Aorta (tissue), 5 donors: ENCODE data around the gene ADAMTS17. TPM values are rescaled to one million over a fixed set of nuclear protein-coding genes. Genes with fewer than 3 reads are reported as not detected.

ENCODE experiments used
- ATAC-seq: fragments of 200-7000 bp; cut with Tn5 transposase; one replicate; pipeline ENCODE4 v1.9.1; 2022; ENCODE audit warnings: moderate library complexity; ENCODE audit not compliant: low FRiP score
- DNase-seq, 2 donors: peaks; one replicate each; pipeline ENCODE4 v3.0.0-alpha.2; 2020
- H3K27ac ChIP-seq, 2 donors: one replicate each; pipeline ENCODE4 v1.5.1; 2013; ENCODE audit warnings: low read length in 2 of 2, mild to moderate bottlenecking in 2 of 2, moderate library complexity in 2 of 2, control low read depth in 1 of 2, inconsistent platforms in 1 of 2, low read depth in 1 of 2
- H3K27me3 ChIP-seq, 2 donors: one replicate each; pipeline ENCODE4 v1.6.1; 2013; ENCODE audit warnings: control low read depth in 1 of 2, low read length in 1 of 2, mild to moderate bottlenecking in 1 of 2, moderate library complexity in 1 of 2; ENCODE audit not compliant: insufficient read depth in 2 of 2, control insufficient read depth in 1 of 2
- H3K36me3 ChIP-seq, 2 donors: one replicate each; pipeline ENCODE4 v1.6.1; 2013; ENCODE audit warnings: control low read depth in 1 of 2, low read length in 1 of 2, mild to moderate bottlenecking in 1 of 2; ENCODE audit not compliant: insufficient read depth in 2 of 2, control insufficient read depth in 1 of 2
- H3K4me1 ChIP-seq, 2 donors: one replicate each; pipeline ENCODE4 v1.6.1; 2013; ENCODE audit warnings: low read length in 2 of 2, control low read depth in 1 of 2, mild to moderate bottlenecking in 1 of 2, moderate library complexity in 1 of 2; ENCODE audit not compliant: insufficient read depth in 2 of 2, control insufficient read depth in 1 of 2
- H3K4me3 ChIP-seq, 2 donors: one replicate each; pipeline ENCODE4 v1.5.1; 2013; ENCODE audit warnings: low read length in 2 of 2, control low read depth in 1 of 2, mild to moderate bottlenecking in 1 of 2
- H3K9me3 ChIP-seq: one replicate; pipeline ENCODE4 v1.6.1; 2013; ENCODE audit warnings: mild to moderate bottlenecking, low read length; ENCODE audit not compliant: control insufficient read depth
- WGBS, 2 donors: extraction: QIAGEN DNeasy Blood & Tissue Kit; methylation state at CpG; one replicate each; pipeline ENCODE4 v1.1.7; 2013; 5-methylcytosine and 5-hydroxymethylcytosine counted together
- intact Hi-C, 2 donors: fragments of 100-400 bp; cut with DNase I; formaldehyde crosslinking; loops; one replicate each; pipeline versions ENCODE4 v1.14.2 to v1.15.0; 2022
- polyA plus RNA-seq, 2 donors: library from polyadenylated mRNA; stranded (reverse); fragments of 200-250 nt; gene quantifications; one replicate each; pipeline ENCODE4 v1.2.3, GENCODE V29; 2013
- total RNA-seq, 2 donors: library from RNA; stranded (reverse); fragmentation: NEBNext Ultra II Directional; extraction: Animal tissue kit (Norgen Biotek cat#: 25700); gene quantifications; one replicate each; pipeline ENCODE4 v1.2.1, GENCODE V29; 2021
- donor health status: healthy with polysubstance abuse.
- donor health status: Bipolar disorder and iron deficiency.
- donor health status: DM: no; HTN: no; CAD: no.
- donor health status: DM: no; HTN: no; CAD: no.
- donor health status: DM: yes; HTN: yes; CAD: no.

The ADAMTS17 gene
- total and polyA plus RNA-seq, 4 donors: 0.41 to 4.2 (median 1.8) TPM; not detected in 1

DNA sequence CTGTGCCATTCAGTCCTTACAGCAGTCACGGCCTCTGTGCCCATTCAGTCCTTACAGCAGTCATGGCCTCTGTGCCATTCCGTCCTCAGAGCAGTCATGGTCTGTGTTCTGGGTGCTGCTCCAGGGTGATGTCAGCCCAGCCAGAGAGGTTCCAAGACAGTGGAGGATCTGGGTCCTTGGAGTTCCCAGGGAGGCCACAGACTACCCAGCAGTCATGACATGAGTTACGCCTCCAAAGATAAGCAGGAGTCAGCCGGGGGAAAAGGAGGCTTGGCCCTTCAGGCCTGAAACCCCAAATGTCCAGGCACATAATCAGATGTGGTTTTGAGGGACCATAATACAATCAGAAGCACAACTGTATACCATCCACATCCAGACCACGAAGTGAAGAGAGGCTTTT lies 115.7 kb downstream of the ADAMTS17 start:
- intact Hi-C loops: no loop called here
- no peaks in the 10 kb centered on the region for H3K9me3 ChIP-seq
- H3K4me1 ChIP-seq: no peaks in the 10 kb centered on the region
- H3K36me3 ChIP-seq: no peaks in the 10 kb centered on the region
- no peak overlapping the region for H3K27ac ChIP-seq
- H3K4me3 ChIP-seq: no peak overlapping the region
- DNase-seq: no peak
- WGBS, 2 donors: 79 to 91% methylated on average over 5 of the region's 5 CpGs
- no peaks in the 10 kb centered on the region for H3K27me3 ChIP-seq
- no peak for ATAC-seq

- H3K4me3 ChIP-seq: no peak overlapping the region
- no peaks in the 10 kb centered on the region for H3K27me3 ChIP-seq
- H3K4me1 ChIP-seq: no peaks in the 10 kb centered on the region
- H3K36me3 ChIP-seq: no peaks in the 10 kb centered on the region
- 87 to 92% methylated on average over 11 of the region's 11 CpGs for WGBS, 2 donors
- H3K9me3 ChIP-seq: no peaks in the 10 kb centered on the region
- no peak for DNase-seq
- intact Hi-C loops: no loop called here
- no peak overlapping the region for H3K27ac ChIP-seq
- ATAC-seq: no peak
These were observed 117.3 kb downstream of the ADAMTS17 start for GRCh38 chr15:100224206-100225185.

DNA sequence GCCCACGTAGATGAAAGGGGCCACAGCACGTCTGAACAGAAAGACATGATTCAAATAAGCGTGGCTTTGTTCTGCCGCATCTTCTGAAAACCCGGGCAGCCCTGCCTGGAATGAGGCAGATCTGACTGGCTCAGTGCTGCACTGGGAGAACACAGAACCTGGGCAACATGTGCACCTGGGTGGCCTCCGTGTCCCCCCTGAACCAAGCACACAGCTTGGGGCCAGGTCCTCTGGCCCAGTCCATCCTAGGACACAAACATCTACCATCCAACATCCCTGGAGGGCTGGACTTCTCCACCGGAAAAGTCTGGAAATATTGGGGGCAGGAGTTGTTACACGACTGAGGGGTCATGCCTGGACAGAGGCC lies 119.4 kb downstream of the ADAMTS17 start:
- intact Hi-C loops: no loop called here
- DNase-seq (no peak), ATAC-seq (no peak)
- no peaks in the 10 kb centered on the region for H3K9me3 ChIP-seq
- H3K27me3 ChIP-seq: no peaks in the 10 kb centered on the region
- H3K4me1 ChIP-seq: no peaks in the 10 kb centered on the region
- WGBS, 2 donors: 86 to 90% methylated on average over 8 of the region's 8 CpGs
- no peaks in the 10 kb centered on the region for H3K36me3 ChIP-seq
- H3K27ac ChIP-seq: no peak overlapping the region
- H3K4me3 ChIP-seq: no peak overlapping the region

DNA sequence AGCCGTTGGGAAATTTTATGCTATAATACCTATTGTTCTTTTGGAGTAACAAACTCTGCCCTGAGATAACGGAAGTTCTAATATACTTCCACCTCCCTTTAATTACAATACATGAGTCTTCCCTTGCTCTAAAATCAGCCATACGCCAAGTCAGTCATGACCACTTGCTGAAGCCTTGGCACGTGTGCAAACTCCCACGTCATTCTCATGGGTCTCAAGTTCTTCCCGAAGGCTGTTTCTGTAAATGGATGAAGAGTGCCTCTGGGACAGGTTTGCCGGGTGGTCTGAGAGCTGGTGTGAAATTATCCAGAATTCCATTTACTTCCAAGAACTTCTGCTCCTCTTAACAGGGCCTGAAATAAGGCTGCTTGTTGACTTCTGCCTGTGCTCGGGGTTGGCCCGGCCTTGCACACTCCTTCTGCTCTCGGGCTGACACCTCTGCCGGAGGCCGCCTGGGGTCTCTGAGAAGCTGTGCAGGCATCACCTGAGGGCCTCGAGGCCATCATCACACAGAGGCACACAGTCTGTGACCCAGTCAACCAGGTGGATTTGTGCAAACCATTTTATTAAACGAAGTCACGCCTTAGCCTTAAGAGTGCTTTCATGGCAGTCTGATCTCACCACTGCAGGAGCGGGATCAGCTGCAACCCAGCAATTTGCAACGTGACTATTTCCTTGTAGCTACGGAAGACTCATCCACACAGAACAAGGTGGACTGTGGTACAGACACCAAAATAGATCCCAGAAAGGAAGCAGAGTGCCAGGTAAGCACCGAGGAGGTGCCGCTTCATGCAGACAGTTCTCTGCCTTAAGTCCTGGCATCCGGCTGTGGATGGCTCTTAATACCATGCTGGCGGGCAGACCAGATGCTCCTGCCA lies 120.1 kb downstream of the ADAMTS17 start:
- intact Hi-C loops: no loop called here
- WGBS, 2 donors: 76 to 84% methylated on average over 22 of the region's 22 CpGs
- Histone ChIP-seq H3K27ac (no peak overlapping the region), H3K36me3 (no peaks in the 10 kb centered on the region), H3K27me3 (no peaks in the 10 kb centered on the region), H3K9me3 (no peaks in the 10 kb centered on the region), H3K4me3 (no peak overlapping the region), H3K4me1 (no peaks in the 10 kb centered on the region)
- DNase-seq (no peak), ATAC-seq (no peak)

GRCh38 chr15:100220058-100220768 lies 121.6 kb downstream of the ADAMTS17 start:
- intact Hi-C loops: no loop called here

GRCh38 chr15:100218434-100218833 lies 123.3 kb downstream of the ADAMTS17 start:
- DNase-seq (no peak), ATAC-seq (no peak)
- Histone ChIP-seq H3K36me3 (no peaks in the 10 kb centered on the region), H3K4me3 (no peak overlapping the region), H3K27ac (no peak overlapping the region), H3K9me3 (no peaks in the 10 kb centered on the region), H3K27me3 (no peaks in the 10 kb centered on the region), H3K4me1 (no peaks in the 10 kb centered on the region)
- 77 to 86% methylated on average over 5 of the region's 5 CpGs for WGBS, 2 donors
- intact Hi-C loops: no loop called here

More at GRCh38 chr15:100220058-100220768, 121.6 kb downstream of the ADAMTS17 start:
- Histone ChIP-seq H3K27me3 (no peaks in the 10 kb centered on the region), H3K4me1 (no peaks in the 10 kb centered on the region), H3K27ac (no peak overlapping the region), H3K4me3 (no peak overlapping the region), H3K9me3 (no peaks in the 10 kb centered on the region), H3K36me3 (no peaks in the 10 kb centered on the region)
- WGBS, 2 donors: 90 to 92% methylated on average over 14 of the region's 14 CpGs
- ATAC-seq (no peak), DNase-seq (no peak)

- no peaks in the 10 kb centered on the region for H3K4me1 ChIP-seq
- 14 to 19% methylated on average over 8 of the region's 8 CpGs for WGBS, 2 donors
- H3K4me3 ChIP-seq: no peak overlapping the region
- DNase-seq (no peak), ATAC-seq (peak; percentile 66)
- H3K36me3 ChIP-seq: no peaks in the 10 kb centered on the region
- no peaks in the 10 kb centered on the region for H3K27me3 ChIP-seq
- intact Hi-C loops: no loop called here
- no peak overlapping the region for H3K27ac ChIP-seq
- no peaks in the 10 kb centered on the region for H3K9me3 ChIP-seq
These were observed 125.6 kb downstream of the ADAMTS17 start for GRCh38 chr15:100216182-100216581.

DNA sequence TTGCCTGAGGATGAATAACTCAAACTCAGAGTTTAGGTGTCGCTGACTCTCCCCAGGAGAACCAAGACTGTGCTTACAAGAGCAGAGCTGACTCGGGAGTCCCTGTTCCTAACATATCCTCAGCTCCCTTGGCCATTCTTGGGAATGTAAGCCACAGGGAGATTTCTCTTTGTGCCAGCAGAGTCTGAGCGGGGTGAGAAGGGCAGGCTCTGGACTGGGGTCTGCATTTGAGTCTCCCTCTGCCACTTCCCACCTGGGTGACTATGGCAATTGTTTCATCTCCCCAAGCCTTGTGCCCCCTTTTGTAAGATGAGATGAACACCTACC lies 126.0 kb downstream of the ADAMTS17 start:
- H3K27ac ChIP-seq: no peak overlapping the region
- H3K4me3 ChIP-seq: no peak overlapping the region
- intact Hi-C loops: no loop called here
- ATAC-seq (no peak), DNase-seq (no peak)
- no peaks in the 10 kb centered on the region for H3K9me3 ChIP-seq
- no peaks in the 10 kb centered on the region for H3K27me3 ChIP-seq
- no peaks in the 10 kb centered on the region for H3K36me3 ChIP-seq
- H3K4me1 ChIP-seq: no peaks in the 10 kb centered on the region
- 22 to 28% methylated on average over 3 of the region's 3 CpGs for WGBS, 2 donors
